CD4-positive, alpha-beta T cell treated with Interleukin-15 for 1 hour (primary cell): ENCODE data around the gene CHRNB1.
"Not testable (repeated sequence)": the region's sequence is repeated elsewhere in the genome, so short reads cannot be mapped to it uniquely, and the experiment has no call there.

Experiments
- DNase-seq: peaks from one replicate; pipeline ENCODE4 v3.0.0-alpha.2; 2020

Gene CHRNB1

GRCh38 chr17:7468804-7469389 is 24.0 kb downstream of the CHRNB1 start:
- no peak for DNase-seq

- not testable (repeated sequence) for DNase-seq
Measured at GRCh38 chr17:7469843-7470242, 25.0 kb downstream of the CHRNB1 start.

GRCh38 chr17:7470457-7470973 is 25.7 kb downstream of the CHRNB1 start:
- DNase-seq: not testable (repeated sequence)

GRCh38 chr17:7471729-7472128 is 26.9 kb downstream of the CHRNB1 start:
- no peak for DNase-seq

GRCh38 chr17:7474767-7475166 is 29.9 kb downstream of the CHRNB1 start:
- not testable (repeated sequence) for DNase-seq

GRCh38 chr17:7475764-7476422 is 31.0 kb downstream of the CHRNB1 start:
- peak; percentile 55 for DNase-seq

GRCh38 chr17:7476494-7476893 is 31.6 kb downstream of the CHRNB1 start:
- no peak for DNase-seq

GRCh38 chr17:7476951-7477350 is 32.1 kb downstream of the CHRNB1 start:
- no peak for DNase-seq

GRCh38 chr17:7477392-7478275 is 32.8 kb downstream of the CHRNB1 start:
- DNase-seq: peak; percentile 48

- DNase-seq: peak; percentile 84
Measured at GRCh38 chr17:7478276-7479212, 33.7 kb downstream of the CHRNB1 start.

GRCh38 chr17:7479213-7480088 is 34.6 kb downstream of the CHRNB1 start, which contains the start of gene ZBTB4:
TSS of gene ZBTB4 (minus strand) at chr17:7479631. CDS start at chr17:7466801, 12,830 bp downstream.
- peak; percentile 71 for DNase-seq

- DNase-seq: no peak
Measured at GRCh38 chr17:7480089-7480384, 35.2 kb downstream of the CHRNB1 start.

- not testable (repeated sequence) for DNase-seq
Measured at GRCh38 chr17:7481275-7481674, 36.4 kb downstream of the CHRNB1 start, which contains the start of gene SLC35G6. TSS of gene SLC35G6 (plus strand) at chr17:7481446. CDS start at chr17:7481517, 71 bp downstream.

GRCh38 chr17:7481842-7482741 is 37.2 kb downstream of the CHRNB1 start:
- not testable (repeated sequence) for DNase-seq

- DNase-seq: not testable (repeated sequence)
Measured at GRCh38 chr17:7482742-7483088, 37.9 kb downstream of the CHRNB1 start.

- peak; percentile 96 for DNase-seq
Measured at GRCh38 chr17:7483255-7484066, 38.6 kb downstream of the CHRNB1 start.

- DNase-seq: peak; percentile 97
Measured at GRCh38 chr17:7484067-7484918, 39.4 kb downstream of the CHRNB1 start, which contains the start of gene POLR2A. TSS of gene POLR2A (plus strand) at chr17:7484366.

GRCh38 chr17:7484919-7485377 is 40.1 kb downstream of the CHRNB1 start:
- DNase-seq: no peak
